Measurements from ENCODE around the gene CABCOCO1.

DNA sequence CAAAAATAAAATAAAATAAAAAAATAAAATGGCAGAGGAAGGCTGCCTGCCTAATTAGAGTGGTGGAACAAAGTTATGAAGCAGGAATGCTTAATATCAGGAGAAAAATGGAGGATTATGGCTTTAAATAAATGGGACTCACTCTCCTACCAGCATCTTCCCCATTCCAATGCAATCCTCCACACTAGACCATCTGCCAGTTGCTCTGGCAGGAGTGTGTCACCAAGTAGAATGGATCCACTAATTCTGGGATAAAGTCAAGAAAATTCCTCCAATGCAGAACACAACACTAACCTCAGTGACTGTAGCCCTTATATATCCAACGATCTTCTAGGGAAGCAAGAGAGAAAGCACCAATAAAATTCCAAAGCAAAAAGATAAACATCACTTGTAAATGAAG is 126.3 kb downstream of the CABCOCO1 start:
- TF ChIP-seq, protein P1, sequence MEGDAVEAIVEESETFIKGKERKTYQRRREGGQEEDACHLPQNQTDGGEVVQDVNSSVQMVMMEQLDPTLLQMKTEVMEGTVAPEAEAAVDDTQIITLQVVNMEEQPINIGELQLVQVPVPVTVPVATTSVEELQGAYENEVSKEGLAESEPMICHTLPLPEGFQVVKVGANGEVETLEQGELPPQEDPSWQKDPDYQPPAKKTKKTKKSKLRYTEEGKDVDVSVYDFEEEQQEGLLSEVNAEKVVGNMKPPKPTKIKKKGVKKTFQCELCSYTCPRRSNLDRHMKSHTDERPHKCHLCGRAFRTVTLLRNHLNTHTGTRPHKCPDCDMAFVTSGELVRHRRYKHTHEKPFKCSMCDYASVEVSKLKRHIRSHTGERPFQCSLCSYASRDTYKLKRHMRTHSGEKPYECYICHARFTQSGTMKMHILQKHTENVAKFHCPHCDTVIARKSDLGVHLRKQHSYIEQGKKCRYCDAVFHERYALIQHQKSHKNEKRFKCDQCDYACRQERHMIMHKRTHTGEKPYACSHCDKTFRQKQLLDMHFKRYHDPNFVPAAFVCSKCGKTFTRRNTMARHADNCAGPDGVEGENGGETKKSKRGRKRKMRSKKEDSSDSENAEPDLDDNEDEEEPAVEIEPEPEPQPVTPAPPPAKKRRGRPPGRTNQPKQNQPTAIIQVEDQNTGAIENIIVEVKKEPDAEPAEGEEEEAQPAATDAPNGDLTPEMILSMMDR (conservative IDR thresholded peaks at IDR 0.05 in 1 of 2, IDR thresholded peaks at IDR 0.05 in 1 of 2; ENCODE audit: extremely low read depth in 1 of 2, insufficient read depth in 1 of 2, low read depth in 1 of 2, low read length in 2 of 2), result no peak
- no peak for TF ChIP-seq EZH2 (IDR thresholded peaks at IDR 0.05; ENCODE audit: borderline replicate concordance, low read length)

Data from mammary epithelial cell (primary cell).